ENCODE data around the gene RNF130. TPM values are rescaled to one million over a fixed set of nuclear protein-coding genes. Genes with fewer than 3 reads are reported as not detected.

Gene RNF130
- total RNA-seq, 1 donor from 2014 or later, result 52.1 TPM

DNA sequence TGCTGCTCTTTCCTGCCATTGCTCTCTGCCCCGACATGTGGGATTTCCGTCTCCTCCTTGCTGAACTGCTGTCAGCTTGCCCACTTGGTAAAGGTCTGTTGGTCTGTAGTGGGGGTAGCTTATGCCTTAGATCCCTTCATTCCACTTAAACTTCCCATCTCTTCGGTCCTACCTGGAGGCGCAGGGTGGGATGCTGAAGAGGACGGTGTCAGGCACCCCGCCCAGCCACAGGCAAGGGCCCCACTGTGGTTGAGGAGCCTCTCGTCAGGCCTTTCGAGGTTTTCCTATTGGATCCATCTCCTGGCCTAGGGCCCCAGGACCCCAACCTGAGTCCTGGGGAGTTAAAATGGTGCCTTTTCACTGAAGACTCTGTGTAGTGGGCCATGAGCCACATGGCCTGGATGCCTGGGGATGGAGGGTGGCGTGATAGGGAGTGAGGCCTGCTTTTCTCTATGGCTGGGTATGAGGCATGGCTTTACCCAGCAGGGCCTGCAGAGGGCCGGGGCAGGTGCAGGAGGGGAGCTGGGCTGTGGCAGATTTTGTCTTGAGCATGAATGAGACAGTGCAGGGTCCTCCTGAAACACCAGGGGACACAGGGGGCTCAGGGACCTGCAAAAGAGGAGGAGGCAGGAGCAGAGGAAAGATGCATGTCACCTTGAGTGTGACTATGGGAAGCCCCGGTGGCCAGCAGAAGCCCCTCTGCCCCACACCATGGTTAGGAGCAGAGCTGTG is 25.8 kb upstream of the RNF130 start:
- Mint-ChIP-seq H3K4me1 (ENCODE audit: unreplicated experiment) (peaks cover 3% of the 10 kb centered on the region), H3K4me3 (no peak overlapping the region), H3K36me3 (no peaks in the 10 kb centered on the region), H3K9me3 (peaks cover 5% of the 10 kb centered on the region), H3K27ac (no peak overlapping the region), H3K27me3 (peaks cover 10% of the 10 kb centered on the region)
- TF ChIP-seq, protein P1, sequence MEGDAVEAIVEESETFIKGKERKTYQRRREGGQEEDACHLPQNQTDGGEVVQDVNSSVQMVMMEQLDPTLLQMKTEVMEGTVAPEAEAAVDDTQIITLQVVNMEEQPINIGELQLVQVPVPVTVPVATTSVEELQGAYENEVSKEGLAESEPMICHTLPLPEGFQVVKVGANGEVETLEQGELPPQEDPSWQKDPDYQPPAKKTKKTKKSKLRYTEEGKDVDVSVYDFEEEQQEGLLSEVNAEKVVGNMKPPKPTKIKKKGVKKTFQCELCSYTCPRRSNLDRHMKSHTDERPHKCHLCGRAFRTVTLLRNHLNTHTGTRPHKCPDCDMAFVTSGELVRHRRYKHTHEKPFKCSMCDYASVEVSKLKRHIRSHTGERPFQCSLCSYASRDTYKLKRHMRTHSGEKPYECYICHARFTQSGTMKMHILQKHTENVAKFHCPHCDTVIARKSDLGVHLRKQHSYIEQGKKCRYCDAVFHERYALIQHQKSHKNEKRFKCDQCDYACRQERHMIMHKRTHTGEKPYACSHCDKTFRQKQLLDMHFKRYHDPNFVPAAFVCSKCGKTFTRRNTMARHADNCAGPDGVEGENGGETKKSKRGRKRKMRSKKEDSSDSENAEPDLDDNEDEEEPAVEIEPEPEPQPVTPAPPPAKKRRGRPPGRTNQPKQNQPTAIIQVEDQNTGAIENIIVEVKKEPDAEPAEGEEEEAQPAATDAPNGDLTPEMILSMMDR (conservative IDR thresholded peaks at IDR 0.05), result no peak
- DNase-seq (ENCODE audit: extremely low spot score, unreplicated experiment), result no peak

DNA sequence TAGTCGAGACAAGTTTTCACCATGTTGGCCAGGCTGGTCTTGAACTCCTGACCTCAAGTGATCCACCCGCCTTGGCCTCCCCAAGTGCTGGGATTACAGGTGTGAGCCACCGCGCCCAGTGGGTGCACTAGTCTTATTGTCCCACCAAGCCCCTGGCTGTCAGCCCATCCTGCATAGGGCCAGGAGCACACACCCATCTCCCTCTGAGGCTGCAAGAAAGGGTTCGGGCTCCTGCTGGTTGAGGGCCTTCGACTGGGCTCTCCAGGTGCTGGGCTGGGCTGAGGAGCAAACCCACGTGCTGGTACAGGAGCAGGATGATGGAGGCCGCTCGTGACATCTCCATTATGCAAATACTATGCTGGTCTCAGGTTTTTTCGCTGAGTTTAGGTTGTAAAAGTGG is 25.1 kb upstream of the RNF130 start:
- Mint-ChIP-seq H3K9me3 (peaks cover 5% of the 10 kb centered on the region), H3K27ac (no peak overlapping the region), H3K4me1 (ENCODE audit: unreplicated experiment) (peaks cover 3% of the 10 kb centered on the region), H3K27me3 (peaks cover 10% of the 10 kb centered on the region), H3K36me3 (no peaks in the 10 kb centered on the region), H3K4me3 (no peak overlapping the region)
- TF ChIP-seq, protein P1 (conservative IDR thresholded peaks at IDR 0.05), result no peak
- DNase-seq (ENCODE audit: extremely low spot score, unreplicated experiment), result no peak

DNA sequence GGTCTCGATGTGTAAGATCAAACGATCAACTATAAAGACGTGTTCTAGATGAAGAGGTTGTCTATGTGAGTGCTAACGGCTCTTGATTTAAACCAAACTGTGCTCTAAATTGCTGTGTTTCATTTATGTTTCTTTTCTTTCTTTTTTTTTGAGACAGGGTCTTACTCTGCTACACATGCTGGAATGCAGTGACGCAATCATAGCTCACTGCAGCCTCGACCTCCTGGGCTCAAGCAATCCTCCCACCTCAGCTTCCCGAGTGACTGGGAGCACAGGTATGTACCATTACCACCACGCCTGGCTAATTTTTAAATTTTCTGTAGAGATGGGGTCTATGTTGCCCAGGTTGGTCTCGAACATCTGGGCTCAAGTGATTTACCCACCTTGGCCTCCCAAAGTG is 24.0 kb upstream of the RNF130 start:
- peak overlapping the region; percentile 44 for H3K4me3 Mint-ChIP-seq
- H3K27ac Mint-ChIP-seq, result no peak overlapping the region
- no peak for DNase-seq (ENCODE audit: extremely low spot score, unreplicated experiment)
- TF ChIP-seq, protein P1 (conservative IDR thresholded peaks at IDR 0.05), result no peak
- peaks cover 10% of the 10 kb centered on the region for H3K27me3 Mint-ChIP-seq
- peaks cover 5% of the 10 kb centered on the region for H3K9me3 Mint-ChIP-seq
- no peaks in the 10 kb centered on the region for H3K36me3 Mint-ChIP-seq
- H3K4me1 Mint-ChIP-seq (ENCODE audit: unreplicated experiment), result peaks cover 9% of the 10 kb centered on the region

DNA sequence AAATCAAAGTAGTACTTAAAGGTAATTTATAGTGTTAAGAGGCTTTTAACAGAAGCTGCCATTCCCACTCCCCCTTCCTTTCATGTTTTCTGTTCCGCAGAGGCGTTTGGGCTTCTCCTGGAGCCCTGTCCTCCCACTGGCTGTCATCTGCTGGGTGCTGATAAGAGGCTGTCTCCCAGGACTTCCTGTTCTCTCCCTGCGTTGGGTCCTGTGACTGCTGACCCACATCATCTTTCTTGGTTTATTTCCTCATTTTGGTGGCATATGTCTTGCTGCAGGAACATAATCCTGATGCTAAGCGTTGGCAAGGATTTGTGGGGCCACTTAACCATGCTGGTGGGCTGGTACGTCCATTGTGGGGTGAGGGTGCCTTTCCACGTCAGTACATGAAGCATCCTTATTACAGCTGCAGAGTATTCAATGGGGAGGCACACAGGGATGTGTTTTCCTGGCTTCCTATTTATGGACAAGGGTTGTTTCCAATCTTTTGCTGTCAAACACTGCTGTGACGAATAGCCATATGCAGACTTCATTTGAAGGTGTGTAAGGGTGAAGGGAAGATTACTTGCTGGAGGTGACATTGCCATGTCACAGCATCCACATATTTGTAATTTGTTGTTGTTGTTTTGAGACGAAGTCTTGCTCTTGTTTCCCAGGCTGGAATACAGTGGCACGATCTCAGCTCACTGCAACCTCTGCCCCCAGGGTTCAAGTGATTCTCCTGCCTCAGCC is 22.3 kb upstream of the RNF130 start:
- Mint-ChIP-seq H3K4me3 (no peak overlapping the region), H3K27me3 (peaks cover 10% of the 10 kb centered on the region), H3K4me1 (ENCODE audit: unreplicated experiment) (peaks cover 13% of the 10 kb centered on the region), H3K36me3 (no peaks in the 10 kb centered on the region), H3K27ac (peak overlapping the region; percentile 24), H3K9me3 (peaks cover 5% of the 10 kb centered on the region)
- no peak for DNase-seq (ENCODE audit: extremely low spot score, unreplicated experiment)
- TF ChIP-seq, protein P1 (conservative IDR thresholded peaks at IDR 0.05), result no peak

DNA sequence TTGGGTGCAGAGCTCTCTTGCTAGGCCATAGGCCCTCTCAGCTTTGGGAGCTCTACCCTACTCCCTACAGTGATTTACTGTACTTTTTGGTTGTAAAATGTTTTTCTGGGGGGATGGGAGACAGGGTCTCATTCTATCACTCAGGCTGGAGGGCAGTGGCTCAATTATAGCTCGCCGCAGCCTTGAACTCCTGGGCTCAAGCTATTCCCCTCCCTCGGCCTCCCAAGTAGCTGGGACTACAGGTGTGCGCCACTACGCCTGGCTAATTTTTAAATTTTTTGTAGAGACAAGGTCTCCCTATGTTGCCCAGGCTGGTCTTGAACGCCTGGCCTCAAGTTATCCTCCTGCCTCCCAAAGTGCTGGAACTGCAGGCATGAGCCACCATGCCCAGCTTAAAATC is 21.7 kb upstream of the RNF130 start:
- peaks cover 13% of the 10 kb centered on the region for H3K4me1 Mint-ChIP-seq (ENCODE audit: unreplicated experiment)
- no peak overlapping the region for H3K4me3 Mint-ChIP-seq
- peaks cover 10% of the 10 kb centered on the region for H3K27me3 Mint-ChIP-seq
- H3K9me3 Mint-ChIP-seq, result peaks cover 5% of the 10 kb centered on the region
- DNase-seq (ENCODE audit: extremely low spot score, unreplicated experiment), result no peak
- H3K36me3 Mint-ChIP-seq, result no peaks in the 10 kb centered on the region
- no peak overlapping the region for H3K27ac Mint-ChIP-seq
- TF ChIP-seq, protein P1 (conservative IDR thresholded peaks at IDR 0.05), result no peak
